Activated T-helper 1 cell treated with anti-CD3 and anti-CD28 coated beads, Interleukin-12 subunit alpha, Interleukin-12 subunit beta, Interleukin-2, Interleukin-4 antibody, amounts not matched to agents 30 ng/mL and 10 ng/mL and 1 ng/mL, durations not matched to agents 14 hours and 24 hours and 36 hours (primary cell): ENCODE data around the gene BOLL. TPM values are rescaled to one million over a fixed set of nuclear protein-coding genes. Genes with fewer than 3 reads are reported as not detected.
"Not testable (repeated sequence)": the region's sequence is repeated elsewhere in the genome, so short reads cannot be mapped to it uniquely, and the experiment has no call there.

Experiments
- DNase-seq: peaks from one replicate; pipeline ENCODE4 v3.0.0; 2021; ENCODE audit warnings: low spot score
- H3K27ac Mint-ChIP-seq: one replicate; pipeline ENCODE4 v1.8.0; 2021; ENCODE audit warnings: mild to moderate bottlenecking, mixed read lengths
- H3K27me3 Mint-ChIP-seq: one replicate; pipeline ENCODE4 v1.8.0; 2022; ENCODE audit warnings: mild to moderate bottlenecking, moderate library complexity, mixed read lengths; ENCODE audit not compliant: insufficient read depth
- H3K36me3 Mint-ChIP-seq: one replicate; pipeline ENCODE4 v1.8.0; 2021; ENCODE audit warnings: low read depth, mixed read lengths
- H3K4me1 Mint-ChIP-seq: one replicate; pipeline ENCODE4 v1.8.0; 2021; ENCODE audit warnings: low read depth, mixed read lengths
- H3K4me3 Mint-ChIP-seq: one replicate; pipeline ENCODE4 v1.8.0; 2021; ENCODE audit warnings: mild to moderate bottlenecking, moderate library complexity, mixed read lengths
- H3K9me3 Mint-ChIP-seq: one replicate; pipeline ENCODE4 v1.8.0; 2021; ENCODE audit warnings: mixed read lengths
- intact Hi-C: fragments of 100-400 bp; cut with micrococcal nuclease; formaldehyde crosslinking; loops from one replicate; pipeline ENCODE4 v1.15.1; 2024
- total RNA-seq: library from RNA; stranded (reverse); gene quantifications from 2 replicates; pipeline ENCODE4 v1.2.3, GENCODE V29; 2022

BOLL gene
- total RNA-seq, 1 donor from 2014 or later, result not detected

- DNase-seq, H3K27ac Mint-ChIP-seq, intact Hi-C loops, H3K27me3 Mint-ChIP-seq, H3K36me3 Mint-ChIP-seq, H3K9me3 Mint-ChIP-seq, H3K4me3 Mint-ChIP-seq: not testable (repeated sequence)
- H3K4me1 Mint-ChIP-seq, result peaks cover 18% of the 10 kb centered on the region
Measured at GRCh38 chr2:197695971-197696370, 89.1 kb downstream of the BOLL start.

GRCh38 chr2:197695206-197695605, 89.9 kb downstream of the BOLL start:
- intact Hi-C loops, H3K36me3 Mint-ChIP-seq, H3K4me3 Mint-ChIP-seq, DNase-seq, H3K27me3 Mint-ChIP-seq, H3K27ac Mint-ChIP-seq, H3K9me3 Mint-ChIP-seq: not testable (repeated sequence)
- H3K4me1 Mint-ChIP-seq, result peaks cover 13% of the 10 kb centered on the region

GRCh38 chr2:197677483-197677882, 107.6 kb downstream of the BOLL start:
- Mint-ChIP-seq H3K9me3 (no peaks in the 10 kb centered on the region), H3K36me3 (no peaks in the 10 kb centered on the region), H3K4me3 (no peak overlapping the region), H3K27ac (no peak overlapping the region), H3K4me1 (no peaks in the 10 kb centered on the region), H3K27me3 (peaks cover 15% of the 10 kb centered on the region)
- intact Hi-C loops, result no loop called here
- no peak for DNase-seq

GRCh38 chr2:197677056-197677455, 108.1 kb downstream of the BOLL start:
- H3K36me3 Mint-ChIP-seq, result no peaks in the 10 kb centered on the region

More at GRCh38 chr2:197677056-197677455, 108.1 kb downstream of the BOLL start:
- intact Hi-C loops, result no loop called here
- no peak overlapping the region for H3K27ac Mint-ChIP-seq
- no peaks in the 10 kb centered on the region for H3K4me1 Mint-ChIP-seq
- no peaks in the 10 kb centered on the region for H3K9me3 Mint-ChIP-seq
- H3K4me3 Mint-ChIP-seq, result no peak overlapping the region
- DNase-seq, result no peak
- peaks cover 10% of the 10 kb centered on the region for H3K27me3 Mint-ChIP-seq

Other genes starting within 250 kb of the BOLL start
- not detected in 2 replicates for gene RFTN2, start 109.7 kb downstream of the BOLL start, total RNA-seq
- gene MARS2, start 80.0 kb downstream of the BOLL start, total RNA-seq, result 22.6 and 22.9 TPM in 2 replicates
- gene PLCL1, start 19.3 kb upstream of the BOLL start, total RNA-seq, result 0.62 and 0.78 TPM in 2 replicates